ENCODE results near the gene CDK5RAP1.

The CDK5RAP1 gene

DNA sequence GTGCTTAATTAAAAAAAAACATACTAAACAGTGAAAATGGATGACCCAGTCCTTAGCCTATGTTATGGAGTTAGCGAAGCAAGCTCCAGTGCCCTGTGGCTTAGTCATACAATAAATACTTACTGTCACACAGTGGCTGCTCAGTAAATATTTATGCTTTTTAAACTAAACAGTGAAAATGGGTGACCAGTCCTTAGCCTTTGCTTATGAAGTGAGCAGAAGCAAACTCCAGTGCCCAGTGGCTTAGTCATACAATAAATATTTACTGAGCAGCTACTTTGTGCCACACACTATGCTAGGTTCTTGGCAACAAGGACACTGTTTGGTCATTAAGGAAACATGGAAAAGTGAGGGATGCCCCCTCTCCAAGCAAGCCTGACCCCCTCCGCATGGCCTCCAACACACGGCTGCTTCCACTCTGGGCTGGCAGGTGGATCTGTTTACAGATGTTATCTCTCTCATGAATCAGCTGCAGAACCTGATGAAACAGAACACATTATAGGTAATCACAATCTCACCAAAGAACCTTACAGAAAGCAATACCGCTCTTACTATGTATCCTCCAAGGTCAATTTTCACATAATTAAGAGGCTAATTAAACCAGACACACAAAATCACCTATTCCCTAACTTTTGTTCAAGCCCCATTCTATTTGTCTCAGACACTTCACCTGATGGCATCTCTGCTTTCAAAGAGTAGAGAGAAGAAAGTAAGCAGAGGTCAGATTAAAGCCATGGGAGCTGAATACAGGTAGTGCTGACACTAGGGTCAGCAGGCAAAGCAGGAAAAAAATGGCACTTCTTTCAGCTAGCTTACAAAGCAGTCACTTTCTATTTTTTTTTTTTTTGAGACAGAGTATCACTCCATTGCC lies 27.3 kb downstream of the CDK5RAP1 start:
- DNase-seq = no peak
- H3K27ac Mint-ChIP-seq = no peak overlapping the region
- H3K4me1 Mint-ChIP-seq (ENCODE audit: low read depth) = peaks cover 52% of the 10 kb centered on the region
- no peaks in the 10 kb centered on the region for H3K27me3 Mint-ChIP-seq
- no peak overlapping the region for H3K4me3 Mint-ChIP-seq
- H3K36me3 Mint-ChIP-seq (ENCODE audit: low read depth) = peaks cover 86% of the 10 kb centered on the region
- H3K9me3 Mint-ChIP-seq = no peaks in the 10 kb centered on the region

GRCh38 chr20:33372993-33373441 lies 28.3 kb downstream of the CDK5RAP1 start:
- H3K27me3 Mint-ChIP-seq = no peaks in the 10 kb centered on the region
- H3K4me3 Mint-ChIP-seq = no peak overlapping the region
- no peaks in the 10 kb centered on the region for H3K9me3 Mint-ChIP-seq
- H3K4me1 Mint-ChIP-seq (ENCODE audit: low read depth) = peaks cover 43% of the 10 kb centered on the region
- peaks cover 84% of the 10 kb centered on the region for H3K36me3 Mint-ChIP-seq (ENCODE audit: low read depth)
- peak overlapping the region; percentile 69 for H3K27ac Mint-ChIP-seq
- DNase-seq = no peak

DNA sequence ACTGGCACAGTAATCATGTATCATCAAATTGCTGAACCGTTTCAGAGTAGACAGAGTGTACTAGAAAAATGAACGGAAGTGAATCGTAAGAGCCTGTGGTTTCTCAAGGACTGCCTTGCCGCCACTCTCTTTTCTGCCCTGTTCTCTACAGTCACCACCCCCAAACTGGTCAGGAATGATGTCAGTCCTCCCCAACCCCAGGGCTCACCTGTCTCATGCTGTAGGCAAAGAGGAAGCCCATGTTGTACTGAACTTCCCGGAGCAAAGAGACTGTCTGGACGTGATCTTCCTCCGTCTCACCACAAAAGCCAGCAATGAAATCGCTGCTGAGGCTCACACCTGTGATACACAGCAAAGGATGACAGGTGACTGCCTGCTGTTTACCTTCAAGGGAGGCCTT lies 31.0 kb downstream of the CDK5RAP1 start:
- Mint-ChIP-seq H3K9me3 (no peaks in the 10 kb centered on the region), H3K4me3 (no peak overlapping the region), H3K4me1 (ENCODE audit: low read depth) (peaks cover 33% of the 10 kb centered on the region), H3K36me3 (ENCODE audit: low read depth) (peaks cover 88% of the 10 kb centered on the region), H3K27me3 (no peaks in the 10 kb centered on the region), H3K27ac (peak overlapping the region; percentile 88)
- DNase-seq = peak; percentile 50

DNA sequence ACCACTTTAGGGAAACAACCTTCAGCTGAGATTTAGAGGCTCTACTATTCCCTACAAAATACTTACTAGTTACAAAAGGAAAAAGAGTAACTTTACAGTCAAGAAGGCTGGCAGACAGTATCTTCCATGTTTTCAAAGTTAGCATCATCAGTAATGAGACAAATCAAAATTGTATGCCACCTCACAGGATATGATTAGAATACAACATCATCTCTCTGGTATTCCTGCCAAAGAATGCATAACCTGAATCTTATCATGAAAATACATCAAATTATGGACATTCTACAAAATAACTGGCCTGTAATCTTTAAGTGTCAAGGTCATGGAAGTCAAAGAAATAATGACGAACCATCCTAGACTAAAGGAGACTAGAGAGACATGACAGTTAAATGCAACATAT lies 38.4 kb downstream of the CDK5RAP1 start:
- Mint-ChIP-seq H3K9me3 (no peaks in the 10 kb centered on the region), H3K27me3 (no peaks in the 10 kb centered on the region), H3K4me3 (no peak overlapping the region), H3K36me3 (ENCODE audit: low read depth) (peaks cover 87% of the 10 kb centered on the region), H3K27ac (no peak overlapping the region), H3K4me1 (ENCODE audit: low read depth) (no peaks in the 10 kb centered on the region)
- DNase-seq = no peak

GRCh38 chr20:33359399-33360261 lies 41.7 kb downstream of the CDK5RAP1 start:
- Mint-ChIP-seq H3K27me3 (no peaks in the 10 kb centered on the region), H3K4me1 (ENCODE audit: low read depth) (no peaks in the 10 kb centered on the region), H3K27ac (no peak overlapping the region), H3K4me3 (no peak overlapping the region), H3K36me3 (ENCODE audit: low read depth) (peaks cover 85% of the 10 kb centered on the region), H3K9me3 (no peaks in the 10 kb centered on the region)
- DNase-seq = no peak

DNA sequence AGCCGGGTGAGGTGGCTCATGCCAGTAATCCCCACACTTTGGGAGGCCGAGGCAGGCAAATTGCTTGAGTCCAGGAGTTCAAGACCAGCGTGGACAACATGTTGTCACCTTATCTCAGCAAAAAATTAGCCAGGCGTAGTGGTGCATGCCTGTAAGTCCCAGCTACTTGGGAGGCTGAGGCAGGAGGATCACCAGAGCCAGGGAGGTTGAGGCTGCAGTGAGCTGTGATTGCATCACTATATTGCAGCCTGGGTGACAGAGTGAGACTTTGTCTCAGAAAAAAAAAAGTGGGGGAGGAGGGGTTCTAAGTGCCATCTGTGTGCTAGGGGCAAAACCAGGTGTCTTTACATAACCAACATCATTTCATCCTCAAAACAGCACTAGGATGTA lies 48.3 kb downstream of the CDK5RAP1 start:
- DNase-seq = no peak
- Mint-ChIP-seq H3K27ac (peak overlapping the region; percentile 73), H3K27me3 (no peaks in the 10 kb centered on the region), H3K36me3 (ENCODE audit: low read depth) (peaks cover 72% of the 10 kb centered on the region), H3K9me3 (no peaks in the 10 kb centered on the region), H3K4me1 (ENCODE audit: low read depth) (peaks cover 1% of the 10 kb centered on the region), H3K4me3 (no peak overlapping the region)

GRCh38 chr20:33352258-33353012 lies 48.9 kb downstream of the CDK5RAP1 start:
- H3K4me3 Mint-ChIP-seq = no peak overlapping the region
- no peaks in the 10 kb centered on the region for H3K27me3 Mint-ChIP-seq
- peaks cover 71% of the 10 kb centered on the region for H3K36me3 Mint-ChIP-seq (ENCODE audit: low read depth)
- peaks cover 1% of the 10 kb centered on the region for H3K4me1 Mint-ChIP-seq (ENCODE audit: low read depth)
- peak overlapping the region; percentile 73 for H3K27ac Mint-ChIP-seq
- no peaks in the 10 kb centered on the region for H3K9me3 Mint-ChIP-seq
- peak; percentile 19 for DNase-seq

DNA sequence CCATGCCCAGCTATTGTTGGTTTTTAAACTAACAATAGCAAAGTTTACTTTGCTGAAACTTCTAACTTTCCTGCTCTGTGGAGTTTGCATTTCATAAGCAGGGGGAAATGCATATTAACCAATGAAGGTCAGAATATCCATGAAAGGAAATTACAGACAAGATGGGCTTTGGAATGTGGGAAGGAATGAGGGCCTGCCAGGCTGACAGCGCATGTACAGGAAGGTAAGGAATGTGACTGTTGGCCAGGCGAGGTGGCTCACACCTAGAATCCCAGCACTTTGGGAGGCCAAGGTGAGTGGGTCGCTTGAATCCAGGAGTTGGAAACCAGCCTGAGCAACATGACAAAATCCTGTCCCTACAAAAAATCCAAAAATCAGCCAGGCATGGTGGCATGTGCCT lies 49.6 kb downstream of the CDK5RAP1 start:
- Mint-ChIP-seq H3K27me3 (no peaks in the 10 kb centered on the region), H3K9me3 (no peaks in the 10 kb centered on the region), H3K4me1 (ENCODE audit: low read depth) (peaks cover 1% of the 10 kb centered on the region), H3K4me3 (no peak overlapping the region), H3K36me3 (ENCODE audit: low read depth) (peaks cover 67% of the 10 kb centered on the region), H3K27ac (peak overlapping the region; percentile 40)
- DNase-seq = no peak

- no peak for DNase-seq
- H3K27ac Mint-ChIP-seq = no peak overlapping the region
- peaks cover 1% of the 10 kb centered on the region for H3K4me1 Mint-ChIP-seq (ENCODE audit: low read depth)
- H3K36me3 Mint-ChIP-seq (ENCODE audit: low read depth) = peaks cover 53% of the 10 kb centered on the region
- no peak overlapping the region for H3K4me3 Mint-ChIP-seq
- H3K9me3 Mint-ChIP-seq = no peaks in the 10 kb centered on the region
- no peaks in the 10 kb centered on the region for H3K27me3 Mint-ChIP-seq
These were observed 51.8 kb downstream of the CDK5RAP1 start for GRCh38 chr20:33349493-33349892.

GRCh38 chr20:33348136-33348937 lies 53.0 kb downstream of the CDK5RAP1 start:
- peaks cover 43% of the 10 kb centered on the region for H3K36me3 Mint-ChIP-seq (ENCODE audit: low read depth)
- H3K27me3 Mint-ChIP-seq = no peaks in the 10 kb centered on the region
- DNase-seq = no peak
- no peak overlapping the region for H3K27ac Mint-ChIP-seq
- no peaks in the 10 kb centered on the region for H3K9me3 Mint-ChIP-seq
- H3K4me3 Mint-ChIP-seq = no peak overlapping the region
- H3K4me1 Mint-ChIP-seq (ENCODE audit: low read depth) = peaks cover 1% of the 10 kb centered on the region

GRCh38 chr20:33345342-33345741 lies 56.0 kb downstream of the CDK5RAP1 start:
- Mint-ChIP-seq H3K27ac (no peak overlapping the region), H3K27me3 (no peaks in the 10 kb centered on the region)

DNA sequence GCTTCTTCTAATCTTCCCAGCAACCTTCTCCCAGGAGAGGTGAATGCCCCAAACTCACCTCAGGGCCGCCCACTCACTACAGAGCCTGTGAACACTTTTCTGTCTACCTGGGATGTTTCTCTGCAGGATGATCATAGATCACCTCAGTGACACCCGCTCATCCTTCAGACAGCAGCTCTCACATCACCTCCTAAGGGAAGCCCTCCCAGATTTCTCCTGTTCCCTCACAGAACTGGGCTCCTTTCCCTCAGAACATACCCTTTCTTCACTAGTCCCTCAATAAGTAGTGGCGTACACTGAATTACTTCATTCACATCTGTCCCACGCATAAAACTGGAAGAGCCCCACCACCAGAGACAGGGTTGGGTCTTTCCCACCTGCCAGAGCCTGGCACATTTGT lies 57.8 kb downstream of the CDK5RAP1 start:
- H3K4me3 Mint-ChIP-seq = no peak overlapping the region
- peaks cover 7% of the 10 kb centered on the region for H3K36me3 Mint-ChIP-seq (ENCODE audit: low read depth)
- no peak for DNase-seq
- H3K27me3 Mint-ChIP-seq = no peaks in the 10 kb centered on the region
- H3K9me3 Mint-ChIP-seq = no peaks in the 10 kb centered on the region
- no peaks in the 10 kb centered on the region for H3K4me1 Mint-ChIP-seq (ENCODE audit: low read depth)
- H3K27ac Mint-ChIP-seq = no peak overlapping the region

More at GRCh38 chr20:33345342-33345741, 56.0 kb downstream of the CDK5RAP1 start:
- Mint-ChIP-seq H3K36me3 (ENCODE audit: low read depth) (peaks cover 22% of the 10 kb centered on the region), H3K4me3 (no peak overlapping the region), H3K9me3 (no peaks in the 10 kb centered on the region), H3K4me1 (ENCODE audit: low read depth) (no peaks in the 10 kb centered on the region)
- DNase-seq = no peak

- H3K27me3 Mint-ChIP-seq = peaks cover 3% of the 10 kb centered on the region
- no peaks in the 10 kb centered on the region for H3K36me3 Mint-ChIP-seq (ENCODE audit: low read depth)
- no peaks in the 10 kb centered on the region for H3K4me1 Mint-ChIP-seq (ENCODE audit: low read depth)
- H3K27ac Mint-ChIP-seq = no peak overlapping the region
- no peak overlapping the region for H3K4me3 Mint-ChIP-seq
- no peaks in the 10 kb centered on the region for H3K9me3 Mint-ChIP-seq
- no peak for DNase-seq
These were observed 61.7 kb downstream of the CDK5RAP1 start for GRCh38 chr20:33339515-33340058.

Data from activated T-cell treated with anti-CD3 and anti-CD28 coated beads, Interleukin-2, amount 50 U/mL, for 24 hours (primary cell).